Body of pancreas (tissue), 4 donors: ENCODE results near the gene THRSP. TPM values are rescaled to one million over a fixed set of nuclear protein-coding genes. Genes with fewer than 3 reads are reported as not detected.

Experiments used
- ATAC-seq: fragments of 150-250 bp; one replicate; pipeline ENCODE4 v1.9.1; 2016
- DNase-seq, 4 donors: peaks; one replicate each; pipeline ENCODE4 v3.0.0-alpha.2; 2019
- H3K27ac ChIP-seq, 4 donors: fragments of 200-600 bp; sonication (generic); 1 replicate in 3 of 4; 2 replicates in 1 of 4; pipeline versions ENCODE4 v1.5.1 to v1.6.1; 2016 to 2019; ENCODE audit warnings: mild to moderate bottlenecking in 1 of 4, mixed read lengths in 1 of 4, moderate library complexity in 1 of 4
- H3K27me3 ChIP-seq, 2 donors: fragments of 200-600 bp; sonication (generic); one replicate each; pipeline ENCODE4 v1.6.0; 2016; ENCODE audit warnings: mild to moderate bottlenecking in 1 of 2
- H3K36me3 ChIP-seq, 2 donors: fragments of 200-600 bp; sonication (generic); replicated peaks in 1 of 2; 2 replicates each; pipeline ENCODE4 v1.5.1; 2016; ENCODE audit warnings: low read depth in 2 of 2; ENCODE audit not compliant: insufficient read depth in 1 of 2
- H3K4me1 ChIP-seq: fragments of 200-600 bp; sonication (generic); one replicate; pipeline ENCODE4 v1.6.0; 2016
- H3K4me3 ChIP-seq, 2 donors: fragments of 200-600 bp; sonication (generic); 1 replicate in 1 of 2; 2 replicates in 1 of 2; pipeline ENCODE4 v1.5.1; 2016 to 2019
- H3K9me3 ChIP-seq, 3 donors: fragments of 200-600 bp; sonication (generic); 1 replicate in 2 of 3; 2 replicates in 1 of 3; pipeline ENCODE4 v1.5.1; 2016
- CTCF ChIP-seq, 7 experiments: fragments of 450-650 bp in 4 of 7; fragments of 200-600 bp in 3 of 7; sonication (generic) in 3 of 7; IDR thresholded peaks; one replicate each; pipeline ENCODE4 v1.5.1; 2016 to 2019; ENCODE audit warnings: antibody characterized with exemption in 7 of 7
- POLR2A ChIP-seq, 3 donors: fragments of 450-650 bp; IDR thresholded peaks; one replicate each; pipeline ENCODE4 v1.6.1; 2016; ENCODE audit warnings: antibody characterized with exemption in 3 of 3, mild to moderate bottlenecking in 2 of 3
- WGBS, 2 donors: methylation state at CpG; one replicate each; pipeline ENCODE4 v1.1.5; 2017; 5-methylcytosine and 5-hydroxymethylcytosine counted together
- intact Hi-C: fragments of 100-400 bp; cut with DNase I; formaldehyde crosslinking; loops from one replicate; pipeline ENCODE4 v1.15.1; 2023
- total RNA-seq, 2 donors: library from RNA; depleted of rRNA; stranded (reverse); fragments of >200 nt; gene quantifications; one replicate each; pipeline ENCODE4 v1.1.0, GENCODE V29; 2016

The THRSP gene
- total RNA-seq, 2 donors from 2014 or later, result 6.6 TPM; not detected in 1

GRCh38 chr11:78021611-78022010 lies 42.0 kb upstream of the THRSP start:
- ATAC-seq (no peak), DNase-seq (no peak)
- Histone ChIP-seq H3K27ac (peak overlapping the region; percentile 86 to 93 (median 89)), H3K36me3 (peaks cover 0 to 3% of the 10 kb centered on the region in 2 donors), H3K27me3 (no peaks in the 10 kb centered on the region), H3K4me1 (peaks cover 27% of the 10 kb centered on the region), H3K4me3 (no peak overlapping the region), H3K9me3 (no peaks in the 10 kb centered on the region)
- TF ChIP-seq CTCF (IDR thresholded peaks at IDR 0.05), result no peak
- TF ChIP-seq POLR2A (IDR thresholded peaks at IDR 0.05), result no peak
- intact Hi-C loops, result no loop called here
- WGBS, 2 donors, result 33 to 57% methylated on average over 6 of the region's 6 CpGs

- DNase-seq, result peak; percentile 79 to 87 (median 84)
- Histone ChIP-seq H3K27me3 (no peaks in the 10 kb centered on the region), H3K4me1 (peaks cover 27% of the 10 kb centered on the region), H3K9me3 (no peaks in the 10 kb centered on the region), H3K27ac (peak within 1 kb of the TSS; percentile 86 to 93 (median 89)), H3K4me3 (peak within 1 kb of the TSS; percentile 58 to 76), H3K36me3 (no peaks in the 10 kb centered on the region)
- WGBS, 2 donors, result 4 to 11% methylated on average over 31 to 37 of the region's 37 CpGs
- peak; percentile 88 for ATAC-seq
- intact Hi-C loops, result no loop called here
- TF ChIP-seq CTCF (IDR thresholded peaks at IDR 0.05) (peak in 3 of 7 experiments; percentile 17 to 26 (median 20)), POLR2A (IDR thresholded peaks at IDR 0.05) (peak; percentile 71 to 89 (median 84))
Observed at GRCh38 chr11:78022397-78023396, 41.0 kb upstream of the THRSP start, which contains the start of gene KCTD14. TSS of gene KCTD14 (minus strand) at chr11:78023276. CDS start at chr11:78023249, 27 bp downstream.

DNA sequence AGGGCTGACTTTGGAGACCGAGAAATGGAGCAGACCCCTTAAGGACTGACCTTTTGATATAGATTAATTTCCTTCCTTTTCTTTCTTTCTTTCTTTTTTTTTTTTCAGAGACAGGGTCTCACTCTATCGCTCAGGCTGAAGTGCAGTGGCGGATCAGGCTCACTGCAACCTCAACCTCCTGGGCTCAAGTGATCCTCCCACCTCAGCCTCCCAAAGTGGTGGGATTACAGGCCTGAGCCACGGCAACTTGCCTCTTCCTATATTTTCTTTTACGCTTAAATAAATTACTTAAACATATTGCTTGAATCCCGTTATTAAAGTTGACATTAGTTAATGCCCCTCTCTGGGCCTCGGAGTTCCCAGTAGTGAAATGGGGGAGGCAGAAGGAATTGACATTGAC lies 40.2 kb upstream of the THRSP start:
- no peaks in the 10 kb centered on the region for H3K27me3 ChIP-seq
- ATAC-seq (peak; percentile 13), DNase-seq (no peak)
- H3K4me3 ChIP-seq, result peak overlapping the region in 1 of 2 donors; percentile 58
- WGBS, 2 donors, result 40 to 51% methylated on average over 7 of the region's 7 CpGs
- peak overlapping the region; percentile 86 to 93 (median 89) for H3K27ac ChIP-seq
- intact Hi-C loops, result no loop called here
- TF ChIP-seq POLR2A (IDR thresholded peaks at IDR 0.05) (no peak), CTCF (IDR thresholded peaks at IDR 0.05) (peak in 3 of 7 experiments; percentile 0 to 41 (median 21))
- H3K9me3 ChIP-seq, result no peaks in the 10 kb centered on the region
- H3K4me1 ChIP-seq, result peaks cover 27% of the 10 kb centered on the region
- no peaks in the 10 kb centered on the region for H3K36me3 ChIP-seq

GRCh38 chr11:78025378-78025777 lies 38.3 kb upstream of the THRSP start:
- H3K36me3 ChIP-seq, result no peaks in the 10 kb centered on the region

More at GRCh38 chr11:78025378-78025777, 38.3 kb upstream of the THRSP start:
- intact Hi-C loops, result no loop called here
- no peak for TF ChIP-seq CTCF (IDR thresholded peaks at IDR 0.05)
- TF ChIP-seq POLR2A (IDR thresholded peaks at IDR 0.05), result no peak
- H3K27me3 ChIP-seq, result no peaks in the 10 kb centered on the region
- H3K4me3 ChIP-seq, result no peak overlapping the region
- DNase-seq (no peak), ATAC-seq (no peak)
- H3K27ac ChIP-seq, result no peak overlapping the region
- no peaks in the 10 kb centered on the region for H3K9me3 ChIP-seq
- peaks cover 43% of the 10 kb centered on the region for H3K4me1 ChIP-seq
